Vagina (tissue), 2 donors: ENCODE results near the gene ORM2. TPM values are rescaled to one million over a fixed set of nuclear protein-coding genes. Genes with fewer than 3 reads are reported as not detected.
"Not testable (repeated sequence)": the region's sequence is repeated elsewhere in the genome, so short reads cannot be mapped to it uniquely, and the experiment has no call there.

Source experiments
- DNase-seq, 2 donors: peaks; one replicate each; pipeline ENCODE4 v3.0.0-alpha.2; 2017; ENCODE audit errors: extremely low spot score in 2 of 2
- H3K27ac ChIP-seq: fragments of 200-600 bp; sonication (generic); one replicate; pipeline ENCODE4 v1.5.1; 2019
- H3K27me3 ChIP-seq: fragments of 200-600 bp; sonication (generic); one replicate; pipeline ENCODE4 v1.5.1; 2019
- H3K36me3 ChIP-seq, 2 donors: fragments of 200-600 bp; sonication (generic); one replicate each; pipeline ENCODE4 v1.5.1; 2017 to 2019
- H3K4me1 ChIP-seq: fragments of 200-600 bp; sonication (generic); one replicate; pipeline ENCODE4 v1.5.1; 2019
- H3K4me3 ChIP-seq, 2 donors: fragments of 200-600 bp; sonication (generic); 1 replicate in 1 of 2; 2 replicates in 1 of 2; pipeline ENCODE4 v1.5.1; 2016 to 2019
- H3K9me3 ChIP-seq: fragments of 200-600 bp; sonication (generic); one replicate; pipeline ENCODE4 v1.5.1; 2019
- POLR2A ChIP-seq, 2 donors: fragments of 450-650 bp; IDR thresholded peaks; one replicate each; pipeline ENCODE4 v1.6.1; 2017; ENCODE audit warnings: antibody characterized with exemption in 2 of 2, mild to moderate bottlenecking in 2 of 2, moderate library complexity in 2 of 2
- POLR2AphosphoS5 ChIP-seq, 2 donors: sonication (generic); formaldehyde crosslinking; IDR thresholded peaks; one replicate each; pipeline ENCODE4 v1.9.0; 2017; ENCODE audit warnings: antibody characterized with exemption in 2 of 2, mild to moderate bottlenecking in 2 of 2, low read depth in 1 of 2; ENCODE audit not compliant: insufficient read depth in 1 of 2
- intact Hi-C: fragments of 100-400 bp; cut with DNase I; formaldehyde crosslinking; loops from one replicate; pipeline ENCODE4 v1.15.1; 2023
- total RNA-seq: library from RNA; depleted of rRNA; stranded (reverse); fragments of >200 nt; gene quantifications from one replicate; pipeline ENCODE4 v1.2.3, GENCODE V29; 2016
- TF ChIP-seq, protein P1 (sequence below), 3 experiments: fragments of 450-650 bp in 2 of 3; fragments of 200-600 bp in 1 of 3; sonication (generic) in 1 of 3; IDR thresholded peaks; one replicate each; pipeline ENCODE4 v1.5.1; 2017 to 2019; ENCODE audit warnings: antibody characterized with exemption in 3 of 3, mild to moderate bottlenecking in 2 of 3, moderate library complexity in 2 of 3

The ORM2 gene
- total RNA-seq, 1 donor from 2014 or later: not detected

DNA sequence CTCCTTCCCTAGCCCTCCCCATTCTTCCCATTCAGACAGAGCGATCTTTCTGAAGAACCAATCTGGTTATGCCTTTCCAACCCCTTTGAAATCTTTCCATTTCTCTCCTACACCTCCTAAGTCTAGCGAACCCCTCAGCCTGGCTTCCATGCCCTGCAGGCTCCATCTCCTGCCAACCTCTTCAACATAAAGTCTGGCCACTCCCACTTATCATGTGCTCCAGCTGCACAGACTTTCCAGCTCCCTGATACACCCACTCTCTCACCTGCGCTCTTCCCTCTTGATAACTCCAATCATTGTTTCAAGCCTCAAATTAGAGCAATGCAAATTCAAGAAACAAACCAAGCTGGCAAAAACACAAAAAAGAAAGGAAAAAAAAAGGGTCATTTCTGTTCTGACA is 10.5 kb upstream of the ORM2 start:
- intact Hi-C loops: no loop called here
- no peaks in the 10 kb centered on the region for H3K9me3 ChIP-seq
- peak in 1 of 2 donors; percentile 29 for DNase-seq

DNA sequence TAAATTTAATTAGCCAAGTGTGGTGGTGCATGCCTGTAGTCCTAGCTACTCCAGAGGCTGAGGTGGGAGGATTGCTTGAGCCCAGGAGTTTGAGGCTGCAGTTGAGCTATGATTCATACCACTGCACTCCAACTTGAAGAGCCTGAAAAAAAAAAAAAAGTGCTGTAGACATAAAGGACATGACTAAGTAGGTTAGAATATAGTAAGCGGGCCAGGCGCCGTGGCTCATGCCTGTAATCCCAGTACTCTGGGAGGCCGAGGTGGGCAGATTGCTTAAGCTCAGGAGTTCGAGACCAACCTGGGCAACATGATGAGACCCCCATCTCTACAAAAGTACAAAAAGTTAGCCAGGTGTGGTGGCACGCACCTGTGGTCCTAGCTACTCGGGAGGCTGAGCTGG is 9.0 kb upstream of the ORM2 start:
- H3K27me3 ChIP-seq, intact Hi-C loops, H3K4me3 ChIP-seq: not testable (repeated sequence)

More for the DNA sequence above, 10.5 kb upstream of the ORM2 start:
- Histone ChIP-seq H3K27me3 (no peaks in the 10 kb centered on the region), H3K36me3 (no peaks in the 10 kb centered on the region), H3K27ac (no peak overlapping the region), H3K4me1 (no peaks in the 10 kb centered on the region), H3K4me3 (no peak overlapping the region)
- no peak for TF ChIP-seq POLR2A (IDR thresholded peaks at IDR 0.05)
- TF ChIP-seq, protein P1, sequence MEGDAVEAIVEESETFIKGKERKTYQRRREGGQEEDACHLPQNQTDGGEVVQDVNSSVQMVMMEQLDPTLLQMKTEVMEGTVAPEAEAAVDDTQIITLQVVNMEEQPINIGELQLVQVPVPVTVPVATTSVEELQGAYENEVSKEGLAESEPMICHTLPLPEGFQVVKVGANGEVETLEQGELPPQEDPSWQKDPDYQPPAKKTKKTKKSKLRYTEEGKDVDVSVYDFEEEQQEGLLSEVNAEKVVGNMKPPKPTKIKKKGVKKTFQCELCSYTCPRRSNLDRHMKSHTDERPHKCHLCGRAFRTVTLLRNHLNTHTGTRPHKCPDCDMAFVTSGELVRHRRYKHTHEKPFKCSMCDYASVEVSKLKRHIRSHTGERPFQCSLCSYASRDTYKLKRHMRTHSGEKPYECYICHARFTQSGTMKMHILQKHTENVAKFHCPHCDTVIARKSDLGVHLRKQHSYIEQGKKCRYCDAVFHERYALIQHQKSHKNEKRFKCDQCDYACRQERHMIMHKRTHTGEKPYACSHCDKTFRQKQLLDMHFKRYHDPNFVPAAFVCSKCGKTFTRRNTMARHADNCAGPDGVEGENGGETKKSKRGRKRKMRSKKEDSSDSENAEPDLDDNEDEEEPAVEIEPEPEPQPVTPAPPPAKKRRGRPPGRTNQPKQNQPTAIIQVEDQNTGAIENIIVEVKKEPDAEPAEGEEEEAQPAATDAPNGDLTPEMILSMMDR (IDR thresholded peaks at IDR 0.05): no peak
- TF ChIP-seq POLR2AphosphoS5 (IDR thresholded peaks at IDR 0.05; ENCODE audit: insufficient read depth in 1 of 2, low read depth in 1 of 2): no peak

DNA sequence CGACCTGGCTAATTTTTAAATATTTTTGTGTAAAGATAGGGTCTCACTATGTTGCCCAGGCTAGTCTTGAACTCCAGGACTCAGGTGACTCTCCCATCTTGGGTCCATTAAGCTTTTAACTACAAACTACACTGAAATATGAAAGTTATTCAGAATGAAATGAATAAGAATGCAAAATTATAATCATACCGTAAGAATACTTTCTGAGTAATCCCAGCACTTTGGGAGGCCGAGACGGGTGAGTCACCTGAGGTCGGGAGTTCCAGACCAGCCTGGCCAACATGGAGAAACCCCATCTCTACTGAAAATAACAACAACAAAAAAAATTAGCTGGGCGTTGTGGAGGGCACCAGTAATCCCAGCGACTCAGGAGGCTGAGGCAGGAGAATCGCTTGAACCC is 7.9 kb upstream of the ORM2 start:
- DNase-seq: no peak
- no peak for TF ChIP-seq POLR2AphosphoS5 (IDR thresholded peaks at IDR 0.05; ENCODE audit: insufficient read depth in 1 of 2, low read depth in 1 of 2)
- TF ChIP-seq POLR2A (IDR thresholded peaks at IDR 0.05): no peak
- TF ChIP-seq, protein P1 (IDR thresholded peaks at IDR 0.05): no peak
- no peak overlapping the region for H3K27ac ChIP-seq
- no peaks in the 10 kb centered on the region for H3K9me3 ChIP-seq
- no peaks in the 10 kb centered on the region for H3K4me1 ChIP-seq
- no peaks in the 10 kb centered on the region for H3K36me3 ChIP-seq
- no peaks in the 10 kb centered on the region for H3K27me3 ChIP-seq
- intact Hi-C loops: no loop called here
- no peak overlapping the region for H3K4me3 ChIP-seq

More for the DNA sequence above, 9.0 kb upstream of the ORM2 start:
- not testable (repeated sequence) for H3K9me3 ChIP-seq, H3K27ac ChIP-seq, DNase-seq, H3K36me3 ChIP-seq, H3K4me1 ChIP-seq

DNA sequence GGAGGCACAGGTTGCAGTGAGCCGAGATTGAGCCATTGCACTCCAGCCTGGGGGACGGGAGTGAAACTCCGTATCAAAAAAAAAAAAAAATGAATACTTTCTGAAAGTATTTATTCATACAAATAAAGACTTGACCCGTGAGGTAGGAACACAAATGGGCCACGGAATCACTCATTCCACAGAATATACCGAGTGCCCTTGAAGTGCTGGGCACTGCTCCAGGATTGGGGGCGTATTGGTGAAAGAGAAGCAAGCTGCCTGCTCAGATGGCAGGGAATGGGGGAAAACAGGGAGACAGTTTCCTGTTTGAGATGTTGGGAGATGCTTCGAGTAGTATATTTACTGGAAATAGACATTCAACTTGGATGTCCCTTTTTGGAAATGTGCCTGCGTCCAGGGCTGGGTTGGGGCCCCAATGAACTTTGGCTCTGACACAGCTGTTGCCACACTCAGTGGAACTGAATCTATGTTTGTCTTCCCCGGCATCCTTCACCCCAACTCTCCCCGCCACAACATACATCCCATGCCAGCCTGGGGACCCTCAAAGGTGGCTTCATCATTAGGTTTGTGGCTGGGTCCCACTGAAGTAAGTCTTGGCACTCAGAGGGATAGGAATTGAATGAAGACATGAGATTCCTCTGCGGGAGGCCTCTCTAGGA is 7.4 kb upstream of the ORM2 start:
- intact Hi-C loops, H3K9me3 ChIP-seq, DNase-seq, H3K27me3 ChIP-seq, H3K36me3 ChIP-seq, H3K4me3 ChIP-seq, H3K27ac ChIP-seq, H3K4me1 ChIP-seq: not testable (repeated sequence)

DNA sequence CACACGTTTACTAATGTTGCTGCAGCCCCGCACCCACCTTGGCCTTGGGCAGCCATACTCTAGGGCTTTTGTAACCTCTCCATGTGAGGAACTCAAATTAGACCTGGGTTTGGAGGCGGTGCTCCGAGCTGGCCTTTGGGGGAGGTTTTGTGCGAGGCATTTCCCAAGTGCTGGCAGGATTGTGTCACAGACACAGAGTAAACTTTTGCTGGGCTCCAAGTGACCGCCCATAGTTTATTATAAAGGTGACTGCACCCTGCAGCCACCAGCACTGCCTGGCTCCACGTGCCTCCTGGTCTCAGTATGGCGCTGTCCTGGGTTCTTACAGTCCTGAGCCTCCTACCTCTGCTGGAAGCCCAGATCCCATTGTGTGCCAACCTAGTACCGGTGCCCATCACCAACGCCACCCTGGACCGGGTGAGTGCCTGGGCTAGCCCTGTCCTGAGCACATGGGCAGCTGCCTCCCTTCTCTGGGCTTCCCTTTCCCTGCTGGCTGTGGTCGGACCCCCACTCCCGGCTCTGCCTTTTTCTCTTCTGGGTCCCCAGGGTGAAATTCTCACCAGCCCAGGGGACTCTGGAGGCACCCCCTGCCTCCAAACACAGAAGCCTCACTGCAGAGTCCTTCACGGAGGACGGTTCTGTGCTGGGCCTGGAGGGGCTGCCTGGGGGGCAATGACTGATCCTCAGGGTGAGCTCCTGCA is 6.7 kb upstream of the ORM2 start, which contains the start of gene ORM1:
ORM1 (plus strand) TSS at position 268 of the 701 bp plus-strand sequence; CDS start at position 304, 36 bp downstream.
- intact Hi-C loops: not testable (repeated sequence)

DNA sequence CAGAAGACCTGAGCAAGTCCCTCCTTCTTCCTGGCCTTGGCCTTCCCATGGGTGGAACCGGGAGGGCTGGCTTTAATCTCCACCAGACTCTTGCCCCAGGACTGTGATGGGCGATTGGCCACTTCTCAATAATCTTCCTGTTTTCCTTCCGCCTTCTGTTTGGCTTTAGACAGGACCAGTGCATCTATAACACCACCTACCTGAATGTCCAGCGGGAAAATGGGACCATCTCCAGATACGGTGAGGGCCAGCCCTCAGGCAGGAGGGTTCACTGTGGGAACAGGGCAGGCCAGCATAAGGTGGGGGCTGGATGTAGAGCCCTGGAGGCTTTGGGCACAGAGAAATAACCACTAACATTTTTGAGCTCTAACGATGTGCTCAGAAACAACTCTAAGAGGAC is 5.8 kb upstream of the ORM2 start:
- H3K27me3 ChIP-seq, H3K36me3 ChIP-seq, H3K4me1 ChIP-seq, DNase-seq, H3K27ac ChIP-seq, intact Hi-C loops, H3K9me3 ChIP-seq, H3K4me3 ChIP-seq: not testable (repeated sequence)

More for the DNA sequence above, 6.7 kb upstream of the ORM2 start, which contains the start of gene ORM1:
- H3K27ac ChIP-seq, DNase-seq, H3K4me1 ChIP-seq, H3K9me3 ChIP-seq, H3K27me3 ChIP-seq, H3K36me3 ChIP-seq, H3K4me3 ChIP-seq: not testable (repeated sequence)

DNA sequence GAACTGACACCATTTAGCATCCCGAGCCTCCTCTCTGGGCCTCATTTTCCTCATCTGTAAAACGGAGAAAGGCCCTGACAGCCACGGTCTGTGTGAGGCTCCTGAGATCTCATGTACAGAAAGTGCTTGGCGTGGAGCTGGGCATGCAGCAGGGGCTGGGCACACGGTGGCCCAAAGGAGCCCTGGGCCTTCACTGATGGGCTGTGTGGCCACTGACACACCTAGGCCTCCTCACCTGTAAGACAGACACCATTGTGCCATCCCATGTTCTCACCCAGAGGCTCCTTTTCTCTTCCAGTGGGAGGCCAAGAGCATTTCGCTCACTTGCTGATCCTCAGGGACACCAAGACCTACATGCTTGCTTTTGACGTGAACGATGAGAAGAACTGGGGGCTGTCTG is 5.2 kb upstream of the ORM2 start:
- no peaks in the 10 kb centered on the region for H3K9me3 ChIP-seq
- H3K27me3 ChIP-seq: no peaks in the 10 kb centered on the region
- H3K4me3 ChIP-seq: no peak overlapping the region
- TF ChIP-seq POLR2AphosphoS5 (IDR thresholded peaks at IDR 0.05; ENCODE audit: insufficient read depth in 1 of 2, low read depth in 1 of 2): no peak
- no peaks in the 10 kb centered on the region for H3K4me1 ChIP-seq
- H3K36me3 ChIP-seq: no peaks in the 10 kb centered on the region
- intact Hi-C loops: no loop called here
- H3K27ac ChIP-seq: no peak overlapping the region
- DNase-seq: no peak

DNA sequence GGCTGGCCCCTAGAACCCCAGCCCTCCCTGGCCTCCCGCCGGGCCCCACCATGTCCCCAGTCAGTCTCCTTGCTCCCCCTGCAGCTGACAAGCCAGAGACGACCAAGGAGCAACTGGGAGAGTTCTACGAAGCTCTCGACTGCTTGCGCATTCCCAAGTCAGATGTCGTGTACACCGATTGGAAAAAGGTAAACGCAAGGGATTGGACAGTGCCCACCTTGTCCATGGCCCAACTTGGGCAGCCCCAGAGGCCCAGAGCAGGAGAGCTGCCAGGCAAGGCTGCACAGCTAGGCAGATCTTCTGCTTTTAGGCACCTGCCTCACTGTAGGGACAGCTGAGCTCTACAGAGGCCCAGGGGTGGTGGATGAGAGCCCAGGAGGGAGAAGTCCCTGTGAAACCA is 4.7 kb upstream of the ORM2 start:
- intact Hi-C loops, H3K27ac ChIP-seq, H3K4me1 ChIP-seq, H3K27me3 ChIP-seq, H3K36me3 ChIP-seq, H3K4me3 ChIP-seq, H3K9me3 ChIP-seq, DNase-seq: not testable (repeated sequence)

DNA sequence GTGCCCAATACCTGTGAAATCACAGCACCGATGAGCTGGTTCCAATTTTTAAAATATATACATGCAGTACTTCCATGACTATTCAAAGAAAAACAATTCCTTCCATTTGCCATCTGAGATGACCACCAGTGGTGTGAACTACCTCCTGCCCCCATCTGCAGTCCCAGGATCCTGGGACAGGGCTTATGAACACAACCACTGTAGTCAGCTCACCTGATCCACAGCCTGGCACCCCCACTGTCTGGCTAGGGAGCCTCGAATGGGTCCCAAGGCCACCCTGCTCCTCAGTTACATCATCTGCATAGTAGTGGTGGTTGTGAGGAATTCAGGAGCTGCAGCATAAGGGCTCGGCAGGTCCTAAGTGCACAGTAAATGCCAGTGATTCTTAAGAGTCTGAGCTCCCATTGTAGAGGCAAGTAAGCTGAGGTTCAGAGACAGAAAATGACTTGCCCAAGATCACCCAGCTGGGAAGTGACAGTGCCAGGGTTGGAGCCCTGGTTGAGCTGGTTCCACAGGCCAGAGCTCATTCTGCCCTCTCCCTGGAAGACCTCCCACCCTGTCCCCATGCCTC is 3.9 kb upstream of the ORM2 start:
- H3K27me3 ChIP-seq, H3K36me3 ChIP-seq, H3K4me1 ChIP-seq, H3K27ac ChIP-seq, DNase-seq, H3K9me3 ChIP-seq, intact Hi-C loops, H3K4me3 ChIP-seq: not testable (repeated sequence)
